K562 (cell line): ENCODE data around the gene SDCCAG8. TPM values are rescaled to one million over a fixed set of nuclear protein-coding genes. Genes with fewer than 3 reads are reported as not detected.

ENCODE experiments used
- ATAC-seq: fragments of 200-7000 bp; cut with Tn5 transposase; 3 replicates; pipeline ENCODE4 v1.9.1; 2020; ENCODE audit warnings: moderate library complexity
- BruUV-seq: library from RNA; stranded (reverse); fragments of 400-500 nt; replicated peaks from 2 replicates; lab custom pipeline; 2021; lab: Mats Ljungman, UMichigan
- CTCF ChIA-PET: fragments of 300-600 bp; formaldehyde crosslinking; extraction: SDS; loops from one replicate; lab custom pipeline; 2021; ENCODE audit warnings: low intra/inter-chr PET ratio; lab: Yijun Ruan, JAX
- POLR2A ChIA-PET: fragments of 300-600, 350-650 bp; sonication (Branson Sonifier 250); formaldehyde crosslinking; extraction: SDS; loops from one replicate; lab custom pipeline; 2021; ENCODE audit warnings: antibody characterized with exemption, inconsistent platforms; lab: Yijun Ruan, JAX
- DNase-seq, 4 experiments: peaks; one replicate each; pipeline versions ENCODE4 v3.0.0 to v3.0.0-alpha.2; 2011 to 2018; ENCODE audit warnings: low spot score in 3 of 4, mixed read lengths in 3 of 4; ENCODE audit errors: extremely low read depth in 1 of 4
- FAIRE-seq: peaks from 2 replicates; lab custom pipeline; 2011; peaks lifted over from hg19 to GRCh38; lab: Jason Lieb, UNC
- H2AFZ ChIP-seq: 2 replicates; pipeline ENCODE4 v1.6.0; 2011; ENCODE audit warnings: low read depth, low read length, control low read depth, inconsistent platforms
- H3K27ac ChIP-seq: fragments of 200-600 bp; 3 replicates; pipeline ENCODE4 v1.8.0; 2011; ENCODE audit warnings: low read depth, mild to moderate bottlenecking, control low read depth, inconsistent platforms, low read length, moderate library complexity, mixed read lengths; ENCODE audit errors: extremely low read depth
- H3K27me3 ChIP-seq, 2 experiments: fragments of 300-600 bp in 1 of 2; 2 replicates in 1 of 2; 3 replicates in 1 of 2; pipeline versions ENCODE4 v1.6.0 to v1.8.0; 2011; ENCODE audit warnings: inconsistent platforms in 2 of 2, low read length in 2 of 2, mild to moderate bottlenecking in 1 of 2, mixed read lengths in 1 of 2, moderate library complexity in 1 of 2; ENCODE audit not compliant: control insufficient read depth in 2 of 2, insufficient read depth in 2 of 2
- H3K36me3 ChIP-seq: fragments of 300-600 bp; 3 replicates; pipeline ENCODE4 v1.8.0; 2011; ENCODE audit warnings: mild to moderate bottlenecking, low read length, inconsistent platforms; ENCODE audit not compliant: control insufficient read depth, insufficient read depth
- H3K4me1 ChIP-seq, 2 experiments: fragments of 200-600 bp in 1 of 2; replicated peaks in 1 of 2; 2 replicates in 1 of 2; 3 replicates in 1 of 2; pipeline versions ENCODE4 v1.5.1 to v1.8.0; 2011; ENCODE audit warnings: inconsistent platforms in 2 of 2, low read length in 2 of 2, mild to moderate bottlenecking in 1 of 2, mixed read lengths in 1 of 2, moderate library complexity in 1 of 2; ENCODE audit not compliant: control insufficient read depth in 2 of 2, insufficient read depth in 2 of 2
- H3K4me2 ChIP-seq: 2 replicates; pipeline ENCODE4 v1.6.1; 2011; ENCODE audit warnings: low read length, control low read depth, inconsistent platforms, mixed read lengths; ENCODE audit not compliant: insufficient read depth
- H3K4me3 ChIP-seq: fragments of 200-600 bp; sonication (generic), shearing (Covaris generic); 2 replicates; pipeline ENCODE4 v1.5.1; 2016; ENCODE audit warnings: control low read depth, inconsistent platforms
- H3K79me2 ChIP-seq: fragments of 200-600 bp; 3 replicates; pipeline ENCODE4 v1.8.0; 2011; ENCODE audit warnings: low read length, inconsistent platforms; ENCODE audit not compliant: control insufficient read depth, insufficient read depth
- H3K9ac ChIP-seq, 2 experiments: 2 replicates each; pipeline versions ENCODE4 v1.6.0 to v1.6.1; 2011; ENCODE audit warnings: low read depth in 2 of 2, low read length in 2 of 2, control low read depth in 1 of 2, inconsistent platforms in 1 of 2, mild to moderate bottlenecking in 1 of 2, mixed read lengths in 1 of 2; ENCODE audit not compliant: insufficient read depth in 1 of 2
- H3K9me1 ChIP-seq: one replicate; pipeline ENCODE4 v1.6.0; 2011; ENCODE audit warnings: inconsistent platforms, mild to moderate bottlenecking, low read length, moderate library complexity; ENCODE audit not compliant: control insufficient read depth, insufficient read depth
- H3K9me3 ChIP-seq: replicated peaks from 2 replicates; pipeline ENCODE4 v1.5.1; 2011; ENCODE audit warnings: low read depth, low read length, inconsistent platforms; ENCODE audit not compliant: control insufficient read depth, insufficient read depth
- H4K20me1 ChIP-seq: replicated peaks from 2 replicates; pipeline ENCODE4 v1.6.1; 2011; ENCODE audit warnings: low read length, inconsistent platforms, mixed read lengths; ENCODE audit not compliant: control insufficient read depth, insufficient read depth
- CBFA2T3 ChIP-seq: fragments of 450-650 bp; IDR thresholded peaks from 2 replicates; pipeline ENCODE4 v1.6.1; 2017
- MXI1 ChIP-seq: IDR thresholded peaks from 2 replicates; pipeline ENCODE4 v1.6.1; 2011; ENCODE audit warnings: low read depth, mild to moderate bottlenecking, improper control_type of control experiment, low read length
- SMARCE1 ChIP-seq: fragments of 450-650 bp; IDR thresholded peaks from 2 replicates; pipeline ENCODE4 v1.7.1; 2016; ENCODE audit warnings: mild to moderate bottlenecking
- SNIP1 ChIP-seq: fragments of 450-650 bp; IDR thresholded peaks from 2 replicates; pipeline ENCODE4 v1.7.1; 2017; ENCODE audit warnings: low read depth, mild to moderate bottlenecking
- SNRNP70 ChIP-seq: fragments of 200-400 bp; formaldehyde crosslinking; optimal IDR thresholded peaks from 2 replicates; pipeline ENCODE3; 2017; ENCODE audit warnings: low read depth, low read length
- ZC3H8 ChIP-seq: fragments of 450-650 bp; IDR thresholded peaks from 2 replicates; pipeline ENCODE4 v1.6.1; 2017
- ZFP1 ChIP-seq: fragments of 450-650 bp; formaldehyde crosslinking; IDR thresholded peaks from 2 replicates; pipeline ENCODE4 v1.4.0; 2020; ENCODE audit warnings: mild to moderate bottlenecking, mixed read lengths
- ZNF431 ChIP-seq: sonication (generic); formaldehyde crosslinking; IDR thresholded peaks from 2 replicates; pipeline ENCODE4 v1.8.0; 2022; ENCODE audit warnings: mild to moderate bottlenecking, missing genetic modification reagents
- ZNF589 ChIP-seq: fragments of 200-800 bp; sonication (Bioruptor generic); IDR thresholded peaks from 2 replicates; pipeline ENCODE4 v1.6.1; 2016; ENCODE audit warnings: low read depth, missing genetic modification characterization, missing compliant biosample characterization
- WGBS: fragments of 100-300 bp; shearing (Covaris generic); methylation state at CpG from one replicate; pipeline ENCODE4 v1.1.6; 2016; ENCODE audit warnings: low coverage, mixed read lengths; ENCODE audit not compliant: insufficient coverage; ENCODE audit errors: missing lambda C conversion rate; 5-methylcytosine and 5-hydroxymethylcytosine counted together
- in situ Hi-C: fragments of 300-500 bp; cut with MboI; formaldehyde crosslinking; loops from 4 replicates; pipeline ENCODE4 v1.15.0; 2018; ENCODE audit warnings: inconsistent platforms, mixed read lengths
- intact Hi-C: fragments of 100-400 bp; cut with micrococcal nuclease; formaldehyde crosslinking; loops from 2 replicates; pipeline ENCODE4 v1.14.2; 2022
- polyA plus RNA-seq, 8 experiments: library from polyadenylated mRNA; depleted of rRNA in 4 of 8; stranded (reverse) in 5 of 8; unstranded in 3 of 8; fragments of >200 nt; fragmentation: Nextera tagmentation in 2 of 8; fragmentation: Illumina TruSeq in 1 of 8; extraction: Ambion mirVana in 2 of 8; extraction: Trizol in 1 of 8; gene quantifications; 2 replicates each; pipeline versions ENCODE4 v1.2.1 to v1.2.3, GENCODE V29; 2011 to 2014; ENCODE audit warnings: inconsistent platforms in 1 of 8, missing spikeins in 1 of 8
- total RNA-seq, 7 experiments: library from RNA; depleted of rRNA in 6 of 7; stranded (reverse); fragments of >200 nt in 6 of 7; fragmentation: Illumina TruSeq in 2 of 7; extraction: Trizol in 2 of 7; gene quantifications; 2 replicates each; pipeline versions ENCODE4 v1.2.1 to v1.2.3, GENCODE V29; 2011 to 2021; ENCODE audit warnings: low replicate concordance in 1 of 7
- TF ChIP-seq, protein P1 (sequence below), 2 experiments: IDR thresholded peaks in 1 of 2; conservative IDR thresholded peaks in 1 of 2; 2 replicates each; pipeline ENCODE4 v1.6.1; 2016; ENCODE audit warnings: low read depth in 2 of 2, mild to moderate bottlenecking in 1 of 2, missing compliant biosample characterization in 1 of 2, missing genetic modification characterization in 1 of 2, moderate library complexity in 1 of 2
- TF ChIP-seq, protein P2 (sequence below): fragments of 450-650 bp; IDR thresholded peaks from 2 replicates; pipeline ENCODE4 v1.6.1; 2016
- TF ChIP-seq, protein P3 (sequence below): sonication (generic); formaldehyde crosslinking; IDR thresholded peaks from 2 replicates; pipeline ENCODE4 v1.8.0; 2022; ENCODE audit warnings: mild to moderate bottlenecking, missing genetic modification reagents

The SDCCAG8 gene
- total and polyA plus RNA-seq, 9 of the 15 experiments (the other 6 are each of a cell fraction or from before 2014, with no cell fraction given): 17.9 to 36.7 (median 25.4) TPM

DNA sequence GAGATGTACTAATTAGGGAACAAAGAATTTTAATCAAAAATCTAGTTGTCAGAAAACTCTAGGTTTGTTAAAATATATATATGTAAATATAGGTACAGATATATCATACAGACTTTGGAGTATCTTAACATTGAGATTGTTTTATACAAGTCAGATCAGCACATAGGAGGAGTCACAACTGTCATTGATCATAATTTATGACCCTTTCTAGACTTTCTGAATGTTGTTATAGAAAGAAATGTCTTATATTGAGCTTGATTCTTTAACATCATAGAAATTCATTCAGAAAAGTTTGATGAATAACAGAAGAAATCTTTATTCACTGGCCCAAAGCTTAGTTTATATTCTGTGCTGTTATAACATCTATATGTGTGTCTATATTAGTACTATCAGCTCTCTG, 185.8 kb downstream of the SDCCAG8 start (continued):
- TF ChIP-seq, protein P1, sequence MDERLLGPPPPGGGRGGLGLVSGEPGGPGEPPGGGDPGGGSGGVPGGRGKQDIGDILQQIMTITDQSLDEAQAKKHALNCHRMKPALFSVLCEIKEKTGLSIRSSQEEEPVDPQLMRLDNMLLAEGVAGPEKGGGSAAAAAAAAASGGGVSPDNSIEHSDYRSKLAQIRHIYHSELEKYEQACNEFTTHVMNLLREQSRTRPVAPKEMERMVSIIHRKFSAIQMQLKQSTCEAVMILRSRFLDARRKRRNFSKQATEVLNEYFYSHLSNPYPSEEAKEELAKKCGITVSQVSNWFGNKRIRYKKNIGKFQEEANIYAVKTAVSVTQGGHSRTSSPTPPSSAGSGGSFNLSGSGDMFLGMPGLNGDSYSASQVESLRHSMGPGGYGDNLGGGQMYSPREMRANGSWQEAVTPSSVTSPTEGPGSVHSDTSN (CRISPR knock-in tag; IDR thresholded peaks at IDR 0.05; ENCODE audit: low read depth): no peak
- TF ChIP-seq, protein P1 (tag; conservative IDR thresholded peaks at IDR 0.05; ENCODE audit: low read depth): peak; percentile 48; the same call in 1 of the 2 replicates
- TF ChIP-seq ZC3H8: no peak
- TF ChIP-seq ZNF431 (CRISPR knock-in tag): no peak
- TF ChIP-seq, protein P2, sequence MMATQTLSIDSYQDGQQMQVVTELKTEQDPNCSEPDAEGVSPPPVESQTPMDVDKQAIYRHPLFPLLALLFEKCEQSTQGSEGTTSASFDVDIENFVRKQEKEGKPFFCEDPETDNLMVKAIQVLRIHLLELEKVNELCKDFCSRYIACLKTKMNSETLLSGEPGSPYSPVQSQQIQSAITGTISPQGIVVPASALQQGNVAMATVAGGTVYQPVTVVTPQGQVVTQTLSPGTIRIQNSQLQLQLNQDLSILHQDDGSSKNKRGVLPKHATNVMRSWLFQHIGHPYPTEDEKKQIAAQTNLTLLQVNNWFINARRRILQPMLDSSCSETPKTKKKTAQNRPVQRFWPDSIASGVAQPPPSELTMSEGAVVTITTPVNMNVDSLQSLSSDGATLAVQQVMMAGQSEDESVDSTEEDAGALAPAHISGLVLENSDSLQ: peak; percentile 75
- TF ChIP-seq, all 486 proteins: peak for 3

DNA sequence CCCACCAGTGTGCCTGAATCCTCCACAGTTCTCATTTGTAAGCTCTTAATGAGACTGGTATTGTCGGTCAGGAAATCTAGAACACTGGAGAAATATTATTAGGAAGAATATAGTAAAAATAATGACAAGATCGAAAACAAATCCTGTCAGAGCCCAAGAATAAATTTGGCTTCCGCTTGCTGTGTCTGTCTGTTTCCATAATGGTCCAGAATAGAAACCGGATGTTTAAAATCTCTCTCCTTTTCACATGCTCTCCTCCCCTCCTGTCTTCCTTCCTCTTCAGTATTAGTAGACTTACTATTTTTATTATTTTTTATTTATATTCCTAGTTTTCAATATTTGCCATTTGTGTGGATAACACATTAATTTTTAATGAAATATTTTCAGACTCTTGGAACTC, 187.7 kb downstream of the SDCCAG8 start:
- FAIRE-seq (no peak), DNase-seq (no peak), ATAC-seq (no peak)
- H3K9ac ChIP-seq: no peak overlapping the region
- H3K36me3 ChIP-seq: no peaks in the 10 kb centered on the region
- WGBS: 42% methylated on average over 4 of the region's 4 CpGs
- CTCF ChIA-PET: no interaction called here
- POLR2A ChIA-PET: no interaction called here
- H3K4me3 ChIP-seq: no peak overlapping the region
- H3K9me3 ChIP-seq: no peaks in the 10 kb centered on the region
- H3K27me3 ChIP-seq: no peaks in the 10 kb centered on the region
- H4K20me1 ChIP-seq: no peaks in the 10 kb centered on the region
- no peak overlapping the region for H2AFZ ChIP-seq
- BruUV-seq: no TSS peak
- no peaks in the 10 kb centered on the region for H3K79me2 ChIP-seq
- no peaks in the 10 kb centered on the region for H3K9me1 ChIP-seq
- H3K4me1 ChIP-seq: peaks cover 0 to 32% of the 10 kb centered on the region in 2 experiments; a peak in 2 of 5 replicates
- no peak overlapping the region for H3K4me2 ChIP-seq
- in situ Hi-C loops: no loop called here
- H3K27ac ChIP-seq: no peak overlapping the region
- intact Hi-C loops: no loop called here
- TF ChIP-seq ZFP1 (CRISPR knock-in tag): no peak
- no peak for TF ChIP-seq ZNF589 (CRISPR knock-in tag)
- TF ChIP-seq SNRNP70: no peak
- no peak for TF ChIP-seq CBFA2T3
- TF ChIP-seq, protein P3, sequence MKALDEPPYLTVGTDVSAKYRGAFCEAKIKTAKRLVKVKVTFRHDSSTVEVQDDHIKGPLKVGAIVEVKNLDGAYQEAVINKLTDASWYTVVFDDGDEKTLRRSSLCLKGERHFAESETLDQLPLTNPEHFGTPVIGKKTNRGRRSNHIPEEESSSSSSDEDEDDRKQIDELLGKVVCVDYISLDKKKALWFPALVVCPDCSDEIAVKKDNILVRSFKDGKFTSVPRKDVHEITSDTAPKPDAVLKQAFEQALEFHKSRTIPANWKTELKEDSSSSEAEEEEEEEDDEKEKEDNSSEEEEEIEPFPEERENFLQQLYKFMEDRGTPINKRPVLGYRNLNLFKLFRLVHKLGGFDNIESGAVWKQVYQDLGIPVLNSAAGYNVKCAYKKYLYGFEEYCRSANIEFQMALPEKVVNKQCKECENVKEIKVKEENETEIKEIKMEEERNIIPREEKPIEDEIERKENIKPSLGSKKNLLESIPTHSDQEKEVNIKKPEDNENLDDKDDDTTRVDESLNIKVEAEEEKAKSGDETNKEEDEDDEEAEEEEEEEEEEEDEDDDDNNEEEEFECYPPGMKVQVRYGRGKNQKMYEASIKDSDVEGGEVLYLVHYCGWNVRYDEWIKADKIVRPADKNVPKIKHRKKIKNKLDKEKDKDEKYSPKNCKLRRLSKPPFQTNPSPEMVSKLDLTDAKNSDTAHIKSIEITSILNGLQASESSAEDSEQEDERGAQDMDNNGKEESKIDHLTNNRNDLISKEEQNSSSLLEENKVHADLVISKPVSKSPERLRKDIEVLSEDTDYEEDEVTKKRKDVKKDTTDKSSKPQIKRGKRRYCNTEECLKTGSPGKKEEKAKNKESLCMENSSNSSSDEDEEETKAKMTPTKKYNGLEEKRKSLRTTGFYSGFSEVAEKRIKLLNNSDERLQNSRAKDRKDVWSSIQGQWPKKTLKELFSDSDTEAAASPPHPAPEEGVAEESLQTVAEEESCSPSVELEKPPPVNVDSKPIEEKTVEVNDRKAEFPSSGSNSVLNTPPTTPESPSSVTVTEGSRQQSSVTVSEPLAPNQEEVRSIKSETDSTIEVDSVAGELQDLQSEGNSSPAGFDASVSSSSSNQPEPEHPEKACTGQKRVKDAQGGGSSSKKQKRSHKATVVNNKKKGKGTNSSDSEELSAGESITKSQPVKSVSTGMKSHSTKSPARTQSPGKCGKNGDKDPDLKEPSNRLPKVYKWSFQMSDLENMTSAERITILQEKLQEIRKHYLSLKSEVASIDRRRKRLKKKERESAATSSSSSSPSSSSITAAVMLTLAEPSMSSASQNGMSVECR: no peak
- TF ChIP-seq SNIP1: no peak
- TF ChIP-seq SMARCE1: no peak
- TF ChIP-seq MXI1: no peak
